ENCODE data around the gene NAP1L4.

Gene NAP1L4

DNA sequence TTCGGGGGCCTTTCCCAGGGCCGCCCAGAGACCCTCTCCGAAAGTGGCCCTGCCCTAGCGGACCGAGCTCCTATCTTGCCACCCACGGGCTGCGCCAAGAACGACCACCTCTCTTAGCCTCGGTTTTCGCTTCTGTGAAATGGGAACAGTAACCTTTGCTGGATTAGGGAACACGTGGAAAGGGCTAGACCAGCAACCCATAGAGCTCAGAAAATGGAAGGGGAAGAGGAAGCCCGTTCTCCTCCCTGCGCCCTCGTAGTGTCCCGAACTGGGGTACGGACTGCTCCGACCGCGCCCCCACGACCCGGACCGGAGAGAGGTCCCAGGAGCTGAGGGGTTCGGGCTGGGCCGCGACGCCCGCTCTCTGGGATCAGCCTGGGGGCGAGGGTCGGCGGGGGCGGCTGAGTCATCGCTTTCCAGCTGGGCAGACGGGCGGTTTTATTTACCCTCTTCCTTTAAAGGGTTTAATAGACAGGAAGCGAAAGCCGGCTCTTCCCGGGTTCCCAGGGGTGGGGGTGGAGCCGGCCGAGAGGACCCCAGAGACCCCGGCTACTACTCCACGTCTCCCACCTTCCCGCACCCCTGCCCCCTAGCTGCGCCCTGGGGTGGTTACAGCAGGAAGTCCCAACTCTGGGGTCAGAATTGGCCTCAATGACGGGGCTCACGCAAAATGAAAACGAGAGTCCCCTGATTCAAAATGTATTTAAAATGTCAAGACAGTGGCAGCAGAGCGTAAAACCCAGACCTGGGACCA is 62.0 kb downstream of the NAP1L4 start:
- TF ChIP-seq, protein P1, sequence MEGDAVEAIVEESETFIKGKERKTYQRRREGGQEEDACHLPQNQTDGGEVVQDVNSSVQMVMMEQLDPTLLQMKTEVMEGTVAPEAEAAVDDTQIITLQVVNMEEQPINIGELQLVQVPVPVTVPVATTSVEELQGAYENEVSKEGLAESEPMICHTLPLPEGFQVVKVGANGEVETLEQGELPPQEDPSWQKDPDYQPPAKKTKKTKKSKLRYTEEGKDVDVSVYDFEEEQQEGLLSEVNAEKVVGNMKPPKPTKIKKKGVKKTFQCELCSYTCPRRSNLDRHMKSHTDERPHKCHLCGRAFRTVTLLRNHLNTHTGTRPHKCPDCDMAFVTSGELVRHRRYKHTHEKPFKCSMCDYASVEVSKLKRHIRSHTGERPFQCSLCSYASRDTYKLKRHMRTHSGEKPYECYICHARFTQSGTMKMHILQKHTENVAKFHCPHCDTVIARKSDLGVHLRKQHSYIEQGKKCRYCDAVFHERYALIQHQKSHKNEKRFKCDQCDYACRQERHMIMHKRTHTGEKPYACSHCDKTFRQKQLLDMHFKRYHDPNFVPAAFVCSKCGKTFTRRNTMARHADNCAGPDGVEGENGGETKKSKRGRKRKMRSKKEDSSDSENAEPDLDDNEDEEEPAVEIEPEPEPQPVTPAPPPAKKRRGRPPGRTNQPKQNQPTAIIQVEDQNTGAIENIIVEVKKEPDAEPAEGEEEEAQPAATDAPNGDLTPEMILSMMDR (IDR thresholded peaks at IDR 0.05; ENCODE audit: low read depth, low read length) = no peak
- no peak for TF ChIP-seq EZH2phosphoT487 (IDR thresholded peaks at IDR 0.05; ENCODE audit: low read depth)
- Histone ChIP-seq H2AFZ (ENCODE audit: low read depth, low read length) (peak overlapping the region; percentile 89), H3K9me3 (ENCODE audit: insufficient read depth, low read length) (no peaks in the 10 kb centered on the region), H4K20me1 (ENCODE audit: insufficient read depth, low read length) (no peaks in the 10 kb centered on the region), H3K79me2 (ENCODE audit: low read length) (no peaks in the 10 kb centered on the region), H3K4me1 (ENCODE audit: low read length) (peaks cover 4% of the 10 kb centered on the region; the same call in 1 of the 2 replicates), H3K9ac (ENCODE audit: low read length) (peak overlapping the region; percentile 60), H3K36me3 (replicated peaks; ENCODE audit: low read depth, low read length) (no peaks in the 10 kb centered on the region), H3K4me2 (ENCODE audit: low read length) (peak overlapping the region; percentile 97), H3K27ac (ENCODE audit: low read length) (no peak overlapping the region; the same call in 1 of the 2 replicates), H3K4me3 (ENCODE audit: low read length) (peak overlapping the region; percentile 76), H3K27me3 (ENCODE audit: low read depth, low read length) (no peaks in the 10 kb centered on the region)

DNA sequence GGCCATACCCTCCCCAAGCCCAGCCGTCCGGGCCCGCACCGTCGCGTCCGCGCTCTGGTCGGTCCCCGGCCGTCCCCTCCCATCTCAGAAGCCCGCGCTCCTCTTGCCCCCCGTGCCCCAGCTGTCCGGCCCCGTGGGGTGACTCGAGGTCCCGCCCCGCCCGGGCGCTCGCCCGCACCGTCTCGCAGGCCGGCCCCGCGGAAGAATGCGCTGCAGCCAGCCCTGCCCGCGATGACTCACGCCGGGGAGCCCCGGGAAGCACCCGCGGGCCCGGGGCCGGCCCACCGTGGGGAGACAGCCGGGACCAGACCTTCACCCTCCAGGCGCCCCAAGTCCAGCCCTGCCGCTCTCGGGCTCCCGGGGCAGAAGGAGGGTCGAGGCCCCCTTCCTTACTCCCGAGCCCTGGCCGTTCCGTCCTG is 62.6 kb downstream of the NAP1L4 start:
- Histone ChIP-seq H3K79me2 (ENCODE audit: low read length) (no peaks in the 10 kb centered on the region), H3K36me3 (replicated peaks; ENCODE audit: low read depth, low read length) (no peaks in the 10 kb centered on the region), H3K27ac (ENCODE audit: low read length) (no peak overlapping the region), H4K20me1 (ENCODE audit: insufficient read depth, low read length) (no peaks in the 10 kb centered on the region), H3K9me3 (ENCODE audit: insufficient read depth, low read length) (no peaks in the 10 kb centered on the region), H3K9ac (ENCODE audit: low read length) (peak overlapping the region; percentile 60; the same call in 1 of the 2 replicates), H2AFZ (ENCODE audit: low read depth, low read length) (peak overlapping the region; percentile 89; the same call in 1 of the 2 replicates), H3K4me2 (ENCODE audit: low read length) (peak overlapping the region; percentile 97), H3K4me1 (ENCODE audit: low read length) (peaks cover 4% of the 10 kb centered on the region; the same call in 1 of the 2 replicates), H3K4me3 (ENCODE audit: low read length) (peak overlapping the region; percentile 76), H3K27me3 (ENCODE audit: low read depth, low read length) (no peaks in the 10 kb centered on the region)
- TF ChIP-seq, protein P1 (IDR thresholded peaks at IDR 0.05; ENCODE audit: low read depth, low read length) = no peak
- no peak for TF ChIP-seq EZH2phosphoT487 (IDR thresholded peaks at IDR 0.05; ENCODE audit: low read depth)

DNA sequence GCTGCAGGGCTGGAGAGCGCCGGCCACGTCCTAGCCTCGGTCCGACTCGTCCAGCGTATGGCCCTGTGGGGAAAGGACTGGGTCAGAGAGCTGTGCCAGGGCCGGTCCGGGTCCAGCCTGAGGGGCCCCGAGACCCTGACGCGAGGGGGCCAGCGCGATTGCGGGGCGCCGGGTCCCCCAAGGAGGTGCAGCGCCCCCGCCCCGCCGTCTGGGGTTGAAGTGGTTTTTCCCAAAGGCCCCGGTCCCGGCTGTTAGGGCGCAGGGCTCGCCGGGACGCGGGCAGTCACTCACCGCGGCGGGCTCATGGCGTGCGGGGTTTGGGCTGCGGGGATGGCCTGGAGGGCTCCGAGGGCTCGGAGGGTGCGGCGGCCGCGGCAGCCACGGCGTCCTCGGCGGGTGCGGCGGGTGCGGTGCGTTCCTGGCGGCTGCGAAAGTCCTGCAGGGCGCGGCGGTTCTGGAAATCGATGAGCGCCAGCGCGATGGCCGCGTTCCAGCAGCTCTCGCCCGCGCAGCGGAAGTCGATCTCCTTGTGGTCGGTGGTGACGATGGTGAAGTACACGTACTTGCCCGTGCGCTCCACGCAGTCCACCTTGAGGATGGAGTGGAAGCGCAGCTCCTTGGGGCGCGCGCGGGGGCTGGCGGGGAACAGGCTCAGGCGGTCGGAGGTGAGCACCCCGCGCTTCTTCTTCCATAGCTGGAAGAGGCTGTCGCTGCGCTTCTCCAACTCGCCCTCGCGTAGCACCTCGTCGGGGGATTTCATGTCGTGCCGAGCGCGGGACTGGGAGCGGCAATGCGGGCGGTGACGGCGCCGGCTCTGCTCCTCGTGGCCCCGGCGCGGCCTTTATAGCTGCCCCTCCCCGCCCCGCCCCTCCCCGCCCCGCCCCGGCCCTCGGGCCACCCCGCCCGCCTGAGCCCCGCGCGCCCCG is 63.3 kb downstream of the NAP1L4 start, which contains the start of gene PHLDA2:
TSS of gene PHLDA2 (minus strand) at position 816 of the 926 bp plus-strand sequence. CDS start at position 760, 56 bp downstream.
- TF ChIP-seq, protein P1 (IDR thresholded peaks at IDR 0.05; ENCODE audit: low read depth, low read length) = no peak
- no peak for TF ChIP-seq EZH2phosphoT487 (IDR thresholded peaks at IDR 0.05; ENCODE audit: low read depth)
- Histone ChIP-seq H2AFZ (ENCODE audit: low read depth, low read length) (peak within 1 kb of the TSS; percentile 89), H4K20me1 (ENCODE audit: insufficient read depth, low read length) (no peaks in the 10 kb centered on the region), H3K4me3 (ENCODE audit: low read length) (peak within 1 kb of the TSS; percentile 76), H3K27me3 (ENCODE audit: low read depth, low read length) (no peaks in the 10 kb centered on the region), H3K4me1 (ENCODE audit: low read length) (peaks cover 4% of the 10 kb centered on the region; the same call in 1 of the 2 replicates), H3K79me2 (ENCODE audit: low read length) (no peaks in the 10 kb centered on the region), H3K27ac (ENCODE audit: low read length) (no peak within 1 kb of the TSS; the same call in 1 of the 2 replicates), H3K9me3 (ENCODE audit: insufficient read depth, low read length) (no peaks in the 10 kb centered on the region), H3K4me2 (ENCODE audit: low read length) (peak within 1 kb of the TSS; percentile 97), H3K36me3 (replicated peaks; ENCODE audit: low read depth, low read length) (no peaks in the 10 kb centered on the region), H3K9ac (ENCODE audit: low read length) (peak within 1 kb of the TSS; percentile 60)

Data from OCI-LY3 (cell line).